ENCODE measurements around the gene SUMO3. TPM values are rescaled to one million over a fixed set of nuclear protein-coding genes. Genes with fewer than 3 reads are reported as not detected.
A peak's percentile ranks its signal among the peaks of the same experiment; 100 is the strongest.

SUMO3 gene
- total RNA-seq, 2 donors from 2014 or later, result 62.1 to 73.4 TPM

DNA sequence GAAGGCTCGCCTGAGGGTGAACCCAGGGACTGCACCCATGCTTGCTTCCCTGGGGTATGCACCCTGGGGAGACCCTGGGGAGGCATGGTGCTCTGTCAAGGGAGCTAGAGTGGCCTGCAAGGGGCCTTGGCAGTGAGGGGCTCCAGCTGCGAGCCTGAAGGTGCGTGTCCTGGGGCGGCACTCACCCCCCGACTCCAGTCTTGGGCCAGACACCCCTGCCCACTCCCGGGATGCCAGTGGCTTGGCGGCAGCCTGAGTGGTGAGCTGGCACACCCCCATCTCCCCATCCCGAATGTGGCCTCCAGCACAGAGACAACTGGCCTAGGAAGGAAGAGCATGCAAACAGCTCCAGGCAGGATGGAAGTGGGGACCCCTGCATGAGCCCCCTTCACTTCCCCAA is 2.6 kb downstream of the SUMO3 start:
- H3K9me3 ChIP-seq (ENCODE audit: control insufficient read depth, low read length, poor library complexity, severe bottlenecking), result no peaks in the 10 kb centered on the region
- ATAC-seq, result no peak
- Mint-ChIP-seq H3K36me3 (ENCODE audit: low read depth) (peaks cover 5% of the 10 kb centered on the region), H3K4me1 (peaks cover 20% of the 10 kb centered on the region), H3K27me3 (no peaks in the 10 kb centered on the region), H3K27ac (no peak overlapping the region), H3K4me3 (peak overlapping the region; percentile 33)
- DNase-seq, result no peak

DNA sequence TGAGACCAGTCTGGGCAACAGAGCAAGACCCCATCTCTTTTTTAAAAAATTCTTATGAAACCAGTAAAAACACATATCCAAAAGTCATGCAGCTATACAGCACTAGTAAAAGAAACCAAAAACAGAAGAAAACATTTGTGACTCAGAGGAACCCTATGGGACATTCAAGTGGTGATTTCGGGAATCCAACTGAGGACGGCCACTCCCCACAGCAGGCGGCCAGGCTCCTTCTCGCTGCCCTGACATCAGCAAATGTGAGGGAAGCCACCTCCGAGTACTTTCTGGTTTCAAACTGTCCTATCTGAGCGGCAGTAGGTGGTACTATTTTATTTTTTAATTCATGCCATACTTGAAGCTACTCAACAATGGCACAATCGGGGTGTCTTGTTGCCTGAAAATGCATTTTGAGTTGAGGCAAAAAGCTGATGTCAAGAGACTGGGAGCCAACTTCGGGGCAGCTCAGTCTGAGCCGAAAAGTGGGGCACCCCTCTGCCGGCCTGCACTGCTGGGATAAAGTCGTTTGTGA is 3.3 kb downstream of the SUMO3 start:
- no peaks in the 10 kb centered on the region for H3K9me3 ChIP-seq (ENCODE audit: control insufficient read depth, low read length, poor library complexity, severe bottlenecking)
- no peak overlapping the region for H3K27ac Mint-ChIP-seq
- DNase-seq (no peak), ATAC-seq (no peak)
- no peaks in the 10 kb centered on the region for H3K27me3 Mint-ChIP-seq
- peaks cover 7% of the 10 kb centered on the region for H3K36me3 Mint-ChIP-seq (ENCODE audit: low read depth)
- H3K4me1 Mint-ChIP-seq, result peaks cover 20% of the 10 kb centered on the region
- no peak overlapping the region for H3K4me3 Mint-ChIP-seq

DNA sequence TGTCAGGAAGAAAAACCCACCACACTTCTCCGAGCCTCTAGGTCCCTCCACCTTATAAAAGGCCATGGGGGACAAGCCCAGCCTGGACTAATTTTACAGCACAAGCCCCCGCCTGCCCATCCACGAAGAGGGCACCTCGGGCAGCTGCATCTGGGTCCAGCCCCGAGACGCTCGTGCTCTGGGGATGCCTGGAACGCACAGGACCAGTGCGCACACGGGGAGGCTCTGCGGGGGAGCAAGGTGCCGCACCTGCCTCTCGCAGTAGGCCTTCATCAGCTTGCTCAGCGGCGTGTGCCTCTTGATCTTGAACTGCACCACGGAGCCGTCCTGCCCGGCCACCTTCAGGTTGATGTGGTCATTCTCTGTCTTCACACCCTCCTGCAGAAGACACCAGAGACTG is 4.1 kb downstream of the SUMO3 start:
- no peak overlapping the region for H3K27ac Mint-ChIP-seq
- no peaks in the 10 kb centered on the region for H3K9me3 ChIP-seq (ENCODE audit: control insufficient read depth, low read length, poor library complexity, severe bottlenecking)
- H3K27me3 Mint-ChIP-seq, result no peaks in the 10 kb centered on the region
- ATAC-seq (no peak), DNase-seq (no peak)
- peaks cover 7% of the 10 kb centered on the region for H3K36me3 Mint-ChIP-seq (ENCODE audit: low read depth)
- H3K4me3 Mint-ChIP-seq, result no peak overlapping the region
- H3K4me1 Mint-ChIP-seq, result peaks cover 20% of the 10 kb centered on the region

DNA sequence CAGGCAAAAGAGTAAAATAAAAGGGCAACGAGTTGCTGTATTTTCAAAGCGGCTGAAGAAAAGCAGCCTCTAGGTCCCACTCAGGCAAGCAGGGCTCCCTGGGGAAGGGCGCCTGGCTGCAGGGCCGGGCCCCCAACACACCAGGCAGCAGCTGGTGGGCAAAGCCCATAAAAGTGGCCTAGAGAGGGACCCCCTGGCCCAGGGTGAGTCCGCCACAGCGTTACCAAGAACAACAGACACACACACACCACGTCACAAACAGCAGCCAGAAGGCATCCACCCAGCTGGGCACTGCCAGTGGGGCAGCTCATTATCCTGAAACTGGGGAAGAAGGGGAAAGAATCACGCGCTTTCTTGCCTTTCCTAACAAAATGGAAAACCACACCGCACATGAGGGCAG is 4.7 kb downstream of the SUMO3 start:
- H3K9me3 ChIP-seq (ENCODE audit: control insufficient read depth, low read length, poor library complexity, severe bottlenecking), result no peaks in the 10 kb centered on the region
- peaks cover 20% of the 10 kb centered on the region for H3K4me1 Mint-ChIP-seq
- DNase-seq (no peak), ATAC-seq (no peak)
- H3K27me3 Mint-ChIP-seq, result no peaks in the 10 kb centered on the region
- no peak overlapping the region for H3K4me3 Mint-ChIP-seq
- no peak overlapping the region for H3K27ac Mint-ChIP-seq
- H3K36me3 Mint-ChIP-seq (ENCODE audit: low read depth), result peaks cover 7% of the 10 kb centered on the region

DNA sequence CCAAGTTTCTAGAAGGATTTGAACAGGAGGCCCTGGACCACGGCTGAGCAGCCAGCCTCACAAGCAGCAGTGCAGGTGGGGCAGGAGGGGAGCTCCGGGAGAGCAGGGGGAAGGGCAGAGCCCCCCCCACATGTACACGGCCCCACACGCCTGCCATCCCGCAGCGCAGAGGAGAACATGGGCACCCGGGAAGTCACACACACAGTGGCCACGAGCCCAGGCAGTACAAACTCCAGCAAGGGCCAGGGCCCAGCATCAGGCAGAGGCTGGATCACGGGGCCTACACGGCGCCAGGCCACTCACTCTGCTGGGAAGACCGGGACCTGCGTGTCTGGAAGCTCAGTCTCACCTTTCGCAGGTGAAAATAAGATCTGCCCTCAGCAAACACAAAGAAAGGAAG is 5.2 kb downstream of the SUMO3 start:
- H3K4me1 Mint-ChIP-seq, result peaks cover 20% of the 10 kb centered on the region

DNA sequence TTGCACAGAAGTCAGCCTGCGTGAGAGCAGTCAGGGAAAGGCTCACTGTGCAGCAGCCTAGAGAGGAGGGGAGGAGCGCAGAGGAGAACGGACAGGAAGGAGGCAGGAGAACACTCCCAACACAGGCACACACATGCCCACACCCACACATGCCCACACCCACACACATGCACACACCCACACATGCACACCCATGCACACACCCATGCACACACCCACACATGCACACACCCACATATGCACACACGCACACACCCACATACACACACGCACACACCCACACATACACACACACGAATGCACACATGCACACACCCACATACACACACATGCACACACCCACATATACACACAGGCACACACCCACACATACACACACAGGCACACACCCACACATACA is 7.1 kb downstream of the SUMO3 start:
- DNase-seq, result no peak
- H3K27me3 Mint-ChIP-seq, result no peaks in the 10 kb centered on the region
- peak; percentile 20 for ATAC-seq

More for the DNA sequence above, 5.2 kb downstream of the SUMO3 start:
- Mint-ChIP-seq H3K27me3 (no peaks in the 10 kb centered on the region), H3K36me3 (ENCODE audit: low read depth) (peaks cover 7% of the 10 kb centered on the region), H3K27ac (no peak overlapping the region), H3K4me3 (no peak overlapping the region)
- no peak for ATAC-seq
- no peak for DNase-seq
- no peaks in the 10 kb centered on the region for H3K9me3 ChIP-seq (ENCODE audit: control insufficient read depth, low read length, poor library complexity, severe bottlenecking)

DNA sequence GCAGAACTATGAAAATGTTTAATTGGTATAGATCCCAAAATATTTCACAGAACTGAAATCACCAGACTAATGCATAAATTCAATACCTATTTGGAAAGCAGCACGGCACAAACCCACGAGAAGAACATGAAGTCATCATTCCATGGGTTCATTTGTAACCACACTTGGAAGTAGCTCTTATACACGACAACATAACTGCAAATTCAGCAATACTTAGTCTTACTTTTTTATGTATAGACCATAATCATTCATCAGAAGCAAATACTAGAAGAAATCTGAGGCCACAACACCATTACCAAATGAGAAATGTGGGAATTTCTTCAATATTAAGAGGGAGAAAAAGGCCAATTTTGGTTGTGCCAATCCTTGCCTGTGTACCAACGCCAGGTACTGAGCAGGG is 12.0 kb downstream of the SUMO3 start:
- ATAC-seq (no peak), DNase-seq (no peak)

More for the DNA sequence above, 7.1 kb downstream of the SUMO3 start:
- H3K27ac Mint-ChIP-seq, result no peak overlapping the region
- H3K9me3 ChIP-seq (ENCODE audit: control insufficient read depth, low read length, poor library complexity, severe bottlenecking), result no peaks in the 10 kb centered on the region
- H3K4me3 Mint-ChIP-seq, result no peak overlapping the region
- H3K36me3 Mint-ChIP-seq (ENCODE audit: low read depth), result peaks cover 9% of the 10 kb centered on the region
- peaks cover 13% of the 10 kb centered on the region for H3K4me1 Mint-ChIP-seq

DNA sequence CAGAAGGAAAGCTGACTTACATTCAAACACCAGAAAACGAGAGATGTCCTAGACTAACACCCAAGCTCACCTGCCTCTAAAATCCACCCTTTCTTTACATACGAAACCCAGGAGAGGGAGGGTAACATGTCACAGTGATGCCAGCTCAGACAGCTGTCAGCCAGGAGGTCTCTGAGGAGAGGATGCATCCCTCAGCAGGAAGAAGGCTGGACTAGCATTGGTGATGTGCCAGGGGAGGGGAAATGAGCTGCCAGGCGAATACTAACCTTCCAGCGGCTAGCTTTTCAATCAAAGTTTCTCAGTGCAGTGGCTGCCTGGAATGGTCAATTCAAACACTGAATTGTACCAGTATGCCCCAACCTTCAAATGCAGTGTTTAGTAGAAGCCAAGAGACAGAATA is 12.6 kb downstream of the SUMO3 start:
- H3K9me3 ChIP-seq (ENCODE audit: control insufficient read depth, low read length, poor library complexity, severe bottlenecking), result no peaks in the 10 kb centered on the region
- Mint-ChIP-seq H3K4me1 (peaks cover 19% of the 10 kb centered on the region), H3K4me3 (no peak overlapping the region), H3K27ac (peak overlapping the region; percentile 19), H3K27me3 (no peaks in the 10 kb centered on the region), H3K36me3 (ENCODE audit: low read depth) (peaks cover 11% of the 10 kb centered on the region)
- DNase-seq (no peak), ATAC-seq (no peak)

More for the DNA sequence above, 12.0 kb downstream of the SUMO3 start:
- Mint-ChIP-seq H3K27ac (no peak overlapping the region), H3K4me3 (no peak overlapping the region), H3K4me1 (peaks cover 15% of the 10 kb centered on the region), H3K36me3 (ENCODE audit: low read depth) (peaks cover 11% of the 10 kb centered on the region), H3K27me3 (no peaks in the 10 kb centered on the region)
- H3K9me3 ChIP-seq (ENCODE audit: control insufficient read depth, low read length, poor library complexity, severe bottlenecking), result no peaks in the 10 kb centered on the region

DNA sequence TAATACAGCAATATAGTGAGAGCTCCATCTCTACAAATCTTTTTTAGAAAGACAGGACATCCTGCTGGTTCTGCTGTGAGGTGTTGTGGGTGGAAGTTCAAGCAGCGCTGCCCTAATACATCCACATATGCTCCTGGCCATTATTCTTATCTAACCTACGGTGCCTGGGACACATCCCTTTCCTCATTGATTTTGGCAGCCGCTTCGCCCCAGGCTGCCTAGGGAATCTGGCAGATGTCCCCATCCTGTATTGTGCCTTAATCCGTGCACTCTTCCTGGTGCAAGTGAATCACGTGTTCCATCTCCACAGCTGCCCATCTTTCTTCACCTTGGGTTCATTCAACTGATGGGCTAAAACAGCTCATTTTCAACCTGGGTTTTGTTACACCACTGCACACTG is 13.1 kb downstream of the SUMO3 start:
- no peak overlapping the region for H3K27ac Mint-ChIP-seq
- H3K27me3 Mint-ChIP-seq, result no peaks in the 10 kb centered on the region
- H3K9me3 ChIP-seq (ENCODE audit: control insufficient read depth, low read length, poor library complexity, severe bottlenecking), result no peaks in the 10 kb centered on the region
- DNase-seq (no peak), ATAC-seq (no peak)
- peaks cover 9% of the 10 kb centered on the region for H3K36me3 Mint-ChIP-seq (ENCODE audit: low read depth)
- H3K4me1 Mint-ChIP-seq, result peaks cover 22% of the 10 kb centered on the region
- H3K4me3 Mint-ChIP-seq, result no peak overlapping the region

DNA sequence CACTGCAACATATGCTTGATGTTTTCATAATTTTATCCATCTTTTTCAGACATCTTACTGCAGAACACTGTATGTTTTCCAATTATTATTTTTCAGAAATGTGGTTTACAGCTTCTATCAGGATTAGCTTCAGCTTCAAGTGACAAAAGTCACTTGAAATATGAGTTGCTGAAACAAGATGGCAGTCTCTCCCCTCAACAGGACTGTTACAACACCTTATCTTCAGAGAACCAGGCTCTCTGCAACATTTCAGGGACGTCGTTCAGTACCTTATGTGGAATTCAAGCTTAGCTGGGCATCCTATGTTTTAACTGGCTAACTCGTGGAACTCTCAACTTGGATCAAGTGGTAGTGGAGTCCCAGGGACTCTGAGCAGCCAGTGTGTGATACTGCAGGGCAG is 14.2 kb downstream of the SUMO3 start:
- Mint-ChIP-seq H3K4me1 (peaks cover 28% of the 10 kb centered on the region), H3K36me3 (ENCODE audit: low read depth) (peaks cover 9% of the 10 kb centered on the region), H3K4me3 (peak overlapping the region; percentile 97), H3K27ac (no peak overlapping the region), H3K27me3 (no peaks in the 10 kb centered on the region)
- no peaks in the 10 kb centered on the region for H3K9me3 ChIP-seq (ENCODE audit: control insufficient read depth, low read length, poor library complexity, severe bottlenecking)
- ATAC-seq, result no peak
- no peak for DNase-seq

DNA sequence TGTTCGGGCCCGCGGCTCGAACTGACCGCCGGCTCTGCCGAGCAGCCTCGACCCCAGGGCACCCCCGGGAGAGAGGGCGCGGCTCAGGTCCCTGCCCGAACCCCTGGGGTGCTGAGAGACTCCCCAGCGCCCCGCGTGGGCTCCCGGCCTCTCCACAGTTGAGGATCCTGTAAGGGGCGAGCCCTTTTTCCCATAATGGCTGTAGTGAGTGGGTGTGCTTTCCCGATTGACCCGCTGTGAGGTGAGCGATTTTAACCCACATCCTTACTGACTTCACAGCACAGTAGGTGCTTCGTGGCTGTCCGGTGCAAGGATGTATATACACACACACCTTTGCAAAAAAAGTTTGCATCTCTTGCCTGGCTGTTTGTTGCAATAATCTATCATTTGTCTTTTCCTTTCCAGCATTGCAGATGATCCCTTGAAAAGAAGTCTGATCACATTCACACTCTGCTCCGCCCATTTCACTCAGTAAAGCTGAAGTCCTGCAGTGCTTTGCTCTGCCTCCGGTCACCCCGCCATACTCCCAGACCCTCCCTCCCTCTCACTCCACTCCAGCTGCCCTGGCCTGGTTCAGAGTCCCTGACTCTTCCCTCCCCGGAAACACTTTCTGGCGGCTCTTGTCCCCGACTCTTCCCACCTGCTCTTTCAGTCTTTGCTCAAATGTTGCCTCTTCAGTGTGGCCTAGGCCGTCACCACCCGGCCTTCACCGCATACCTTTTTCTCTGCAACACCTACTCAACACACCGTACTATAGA is 15.3 kb downstream of the SUMO3 start:
- no peaks in the 10 kb centered on the region for H3K27me3 Mint-ChIP-seq
- peaks cover 31% of the 10 kb centered on the region for H3K4me1 Mint-ChIP-seq
- peaks cover 9% of the 10 kb centered on the region for H3K36me3 Mint-ChIP-seq (ENCODE audit: low read depth)
- DNase-seq, result no peak
- peak overlapping the region; percentile 97 for H3K4me3 Mint-ChIP-seq
- no peaks in the 10 kb centered on the region for H3K9me3 ChIP-seq (ENCODE audit: control insufficient read depth, low read length, poor library complexity, severe bottlenecking)
- ATAC-seq, result no peak
- peak overlapping the region; percentile 76 for H3K27ac Mint-ChIP-seq

DNA sequence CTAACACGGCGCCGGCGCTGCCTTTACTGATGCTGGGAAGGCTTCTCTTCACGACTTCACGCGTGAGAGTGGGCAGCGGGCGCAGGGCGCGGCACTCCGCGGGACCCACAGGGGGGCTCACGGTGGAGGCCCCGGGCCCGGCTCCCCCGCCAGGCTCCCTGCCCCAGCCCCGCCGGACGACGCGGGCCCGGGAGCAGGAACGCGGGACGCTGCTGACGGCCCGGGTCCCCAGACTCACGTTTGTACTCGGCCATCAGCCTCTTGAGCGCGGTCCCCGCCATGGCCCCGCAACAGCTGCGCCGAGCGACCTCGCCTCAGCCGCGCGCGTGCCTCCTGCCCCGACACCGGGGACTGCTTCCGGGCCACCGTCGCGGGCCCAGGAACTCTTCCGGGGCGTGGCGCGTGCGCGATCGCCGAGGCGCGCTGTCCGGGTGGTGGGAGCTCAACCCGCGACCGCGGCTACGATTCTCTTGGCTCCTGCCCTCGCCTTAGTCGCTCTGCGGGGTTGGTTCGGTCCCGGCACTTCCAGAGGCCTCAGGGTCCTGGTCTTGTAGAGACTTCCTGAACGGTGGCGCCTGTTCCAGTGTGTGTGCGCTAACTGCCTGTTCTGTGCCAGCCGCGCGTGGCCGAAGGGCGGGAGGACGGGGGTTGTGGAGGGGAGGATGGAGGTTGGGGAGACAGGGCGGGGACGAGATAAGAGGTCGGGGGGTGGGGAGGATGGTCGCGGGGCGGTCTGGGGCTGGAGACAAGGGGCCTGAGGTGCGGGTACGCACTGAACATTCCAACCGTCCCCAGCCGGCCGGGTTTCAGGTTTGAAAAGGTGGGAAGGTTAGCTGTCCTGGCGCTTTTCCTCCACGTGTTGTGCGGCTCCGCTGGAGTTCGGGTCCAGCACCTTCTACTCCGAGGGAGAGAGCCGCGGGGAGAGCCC is 16.1 kb downstream of the SUMO3 start, which contains the start of gene UBE2G2:
Gene UBE2G2 (minus strand): TSS at position 353 of the 928 bp plus-strand sequence. CDS start 72 bp downstream, at position 281.
- H3K4me3 Mint-ChIP-seq, result peak within 1 kb of the TSS; percentile 97
- ATAC-seq (peak; percentile 92), DNase-seq (peak; percentile 85 to 90 (median 89))
- H3K36me3 Mint-ChIP-seq (ENCODE audit: low read depth), result peaks cover 7% of the 10 kb centered on the region
- H3K27ac Mint-ChIP-seq, result peak within 1 kb of the TSS; percentile 76
- no peaks in the 10 kb centered on the region for H3K9me3 ChIP-seq (ENCODE audit: control insufficient read depth, low read length, poor library complexity, severe bottlenecking)
- H3K27me3 Mint-ChIP-seq, result no peaks in the 10 kb centered on the region
- H3K4me1 Mint-ChIP-seq, result peaks cover 36% of the 10 kb centered on the region

DNA sequence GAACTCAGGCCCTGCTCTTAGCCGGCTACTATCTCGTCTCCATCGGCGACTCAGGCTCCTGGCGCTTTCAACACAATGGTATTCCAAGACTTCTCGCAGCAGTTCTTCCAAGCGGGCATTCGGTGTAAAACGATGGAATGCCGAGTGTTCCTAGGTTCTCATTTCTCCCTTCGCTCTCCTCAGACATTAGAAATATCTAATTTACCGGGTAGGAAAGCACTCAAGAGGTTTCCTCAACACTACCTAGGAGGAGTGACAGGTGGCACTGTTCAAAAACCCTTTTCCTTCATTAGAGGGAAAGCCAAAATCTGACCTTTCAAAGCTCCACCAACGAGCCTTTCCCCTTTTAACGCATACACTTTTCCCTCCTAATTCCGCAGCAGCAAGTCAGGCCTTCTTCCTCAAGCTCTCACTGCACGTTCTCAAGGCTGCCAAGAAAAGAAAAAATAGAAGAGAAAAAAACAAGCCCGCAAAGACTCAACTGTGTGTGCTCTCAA is 16.8 kb downstream of the SUMO3 start:
- no peak for DNase-seq
- H3K4me3 Mint-ChIP-seq, result peak overlapping the region; percentile 97
- H3K36me3 Mint-ChIP-seq (ENCODE audit: low read depth), result peaks cover 7% of the 10 kb centered on the region
- peak; percentile 72 for ATAC-seq
- H3K27me3 Mint-ChIP-seq, result no peaks in the 10 kb centered on the region
- H3K27ac Mint-ChIP-seq, result peak overlapping the region; percentile 62
- H3K4me1 Mint-ChIP-seq, result peaks cover 40% of the 10 kb centered on the region
- H3K9me3 ChIP-seq (ENCODE audit: control insufficient read depth, low read length, poor library complexity, severe bottlenecking), result no peaks in the 10 kb centered on the region

Data from T-helper 17 cell (primary cell).